ENCODE data around the gene FUCA1. TPM values are rescaled to one million over a fixed set of nuclear protein-coding genes. Genes with fewer than 3 reads are reported as not detected.

FUCA1 gene
- total and polyA plus RNA-seq, 10 of the 15 experiments (the other 5 are each of a cell fraction or from before 2014, with no cell fraction given), result 33.3 to 117 (median 52.6) TPM

DNA sequence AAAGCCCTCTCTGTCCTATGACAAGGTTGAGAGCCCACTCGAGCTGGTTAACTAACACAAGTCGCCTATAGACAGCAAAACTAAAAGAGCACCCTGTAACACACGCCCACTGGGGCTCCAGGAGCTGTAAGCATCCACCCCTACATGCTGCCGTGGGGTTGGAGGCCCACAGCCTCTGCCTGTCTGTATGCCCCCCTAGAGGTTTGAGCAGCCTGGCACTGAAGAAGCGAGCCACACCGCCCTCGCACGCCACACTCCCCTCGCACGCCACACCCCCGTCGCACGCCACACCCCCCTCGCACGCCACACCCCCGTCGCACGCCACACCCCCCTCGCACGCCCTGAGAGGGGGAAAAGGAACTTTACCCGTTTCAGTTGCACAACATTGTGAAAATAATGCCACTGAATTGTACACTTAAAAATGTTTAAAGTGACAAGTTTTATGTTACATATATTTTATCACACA is 29.7 kb downstream of the FUCA1 start (continued):
- TF ChIP-seq, protein P1, sequence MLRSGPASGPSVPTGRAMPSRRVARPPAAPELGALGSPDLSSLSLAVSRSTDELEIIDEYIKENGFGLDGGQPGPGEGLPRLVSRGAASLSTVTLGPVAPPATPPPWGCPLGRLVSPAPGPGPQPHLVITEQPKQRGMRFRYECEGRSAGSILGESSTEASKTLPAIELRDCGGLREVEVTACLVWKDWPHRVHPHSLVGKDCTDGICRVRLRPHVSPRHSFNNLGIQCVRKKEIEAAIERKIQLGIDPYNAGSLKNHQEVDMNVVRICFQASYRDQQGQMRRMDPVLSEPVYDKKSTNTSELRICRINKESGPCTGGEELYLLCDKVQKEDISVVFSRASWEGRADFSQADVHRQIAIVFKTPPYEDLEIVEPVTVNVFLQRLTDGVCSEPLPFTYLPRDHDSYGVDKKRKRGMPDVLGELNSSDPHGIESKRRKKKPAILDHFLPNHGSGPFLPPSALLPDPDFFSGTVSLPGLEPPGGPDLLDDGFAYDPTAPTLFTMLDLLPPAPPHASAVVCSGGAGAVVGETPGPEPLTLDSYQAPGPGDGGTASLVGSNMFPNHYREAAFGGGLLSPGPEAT (IDR thresholded peaks at IDR 0.05; ENCODE audit: low read depth), result no peak
- TF ChIP-seq HCFC1 (IDR thresholded peaks at IDR 0.05; ENCODE audit: low read length), result no peak
- no peak for TF ChIP-seq EP300 (IDR thresholded peaks at IDR 0.05; ENCODE audit: borderline replicate concordance in 1 of 2, control insufficient read depth in 1 of 2, low read depth in 2 of 2, low read length in 2 of 2)
- no peak for TF ChIP-seq GABPA (IDR thresholded peaks at IDR 0.05; ENCODE audit: low read depth)
- no peak for TF ChIP-seq SIX5 (IDR thresholded peaks at IDR 0.05; ENCODE audit: low read depth, low read length, severe bottlenecking)
- TF ChIP-seq RBBP5 (conservative IDR thresholded peaks at IDR 0.05), result no peak
- TF ChIP-seq SUPT20H (IDR thresholded peaks at IDR 0.05; ENCODE audit: borderline replicate concordance, control insufficient read depth, low read depth, low read length), result no peak
- no peak for TF ChIP-seq PAX5 (IDR thresholded peaks at IDR 0.05; ENCODE audit: borderline replicate concordance, low read depth, low read length)
- no peak for TF ChIP-seq ASH2L (IDR thresholded peaks at IDR 0.05; ENCODE audit: borderline replicate concordance, low read depth)
- TF ChIP-seq GATAD2B (conservative IDR thresholded peaks at IDR 0.05; ENCODE audit: low read depth), result no peak
- no peak for TF ChIP-seq YBX1 (IDR thresholded peaks at IDR 0.05)
- no peak for TF ChIP-seq POU2F2 (IDR thresholded peaks at IDR 0.05; ENCODE audit: borderline replicate concordance, low read depth, low read length)
- no peak for TF ChIP-seq TAF1 (IDR thresholded peaks at IDR 0.05; ENCODE audit: borderline replicate concordance, low read depth, low read length)
- TF ChIP-seq POLR2AphosphoS2 (IDR thresholded peaks at IDR 0.05; ENCODE audit: low read depth, low read length), result no peak
- TF ChIP-seq RAD21 (IDR thresholded peaks at IDR 0.05; ENCODE audit: insufficient read depth, low read depth, low read length), result no peak
- TF ChIP-seq NFIC (IDR thresholded peaks at IDR 0.05; ENCODE audit: low read depth, low read length), result no peak
- TF ChIP-seq, protein P2, sequence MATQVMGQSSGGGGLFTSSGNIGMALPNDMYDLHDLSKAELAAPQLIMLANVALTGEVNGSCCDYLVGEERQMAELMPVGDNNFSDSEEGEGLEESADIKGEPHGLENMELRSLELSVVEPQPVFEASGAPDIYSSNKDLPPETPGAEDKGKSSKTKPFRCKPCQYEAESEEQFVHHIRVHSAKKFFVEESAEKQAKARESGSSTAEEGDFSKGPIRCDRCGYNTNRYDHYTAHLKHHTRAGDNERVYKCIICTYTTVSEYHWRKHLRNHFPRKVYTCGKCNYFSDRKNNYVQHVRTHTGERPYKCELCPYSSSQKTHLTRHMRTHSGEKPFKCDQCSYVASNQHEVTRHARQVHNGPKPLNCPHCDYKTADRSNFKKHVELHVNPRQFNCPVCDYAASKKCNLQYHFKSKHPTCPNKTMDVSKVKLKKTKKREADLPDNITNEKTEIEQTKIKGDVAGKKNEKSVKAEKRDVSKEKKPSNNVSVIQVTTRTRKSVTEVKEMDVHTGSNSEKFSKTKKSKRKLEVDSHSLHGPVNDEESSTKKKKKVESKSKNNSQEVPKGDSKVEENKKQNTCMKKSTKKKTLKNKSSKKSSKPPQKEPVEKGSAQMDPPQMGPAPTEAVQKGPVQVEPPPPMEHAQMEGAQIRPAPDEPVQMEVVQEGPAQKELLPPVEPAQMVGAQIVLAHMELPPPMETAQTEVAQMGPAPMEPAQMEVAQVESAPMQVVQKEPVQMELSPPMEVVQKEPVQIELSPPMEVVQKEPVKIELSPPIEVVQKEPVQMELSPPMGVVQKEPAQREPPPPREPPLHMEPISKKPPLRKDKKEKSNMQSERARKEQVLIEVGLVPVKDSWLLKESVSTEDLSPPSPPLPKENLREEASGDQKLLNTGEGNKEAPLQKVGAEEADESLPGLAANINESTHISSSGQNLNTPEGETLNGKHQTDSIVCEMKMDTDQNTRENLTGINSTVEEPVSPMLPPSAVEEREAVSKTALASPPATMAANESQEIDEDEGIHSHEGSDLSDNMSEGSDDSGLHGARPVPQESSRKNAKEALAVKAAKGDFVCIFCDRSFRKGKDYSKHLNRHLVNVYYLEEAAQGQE (IDR thresholded peaks at IDR 0.05; ENCODE audit: low read depth, low read length), result no peak
- TF ChIP-seq CREM (IDR thresholded peaks at IDR 0.05; ENCODE audit: low read depth), result no peak
- no peak for TF ChIP-seq IRF4 (IDR thresholded peaks at IDR 0.05; ENCODE audit: low read depth, low read length)
- TF ChIP-seq, protein P3, sequence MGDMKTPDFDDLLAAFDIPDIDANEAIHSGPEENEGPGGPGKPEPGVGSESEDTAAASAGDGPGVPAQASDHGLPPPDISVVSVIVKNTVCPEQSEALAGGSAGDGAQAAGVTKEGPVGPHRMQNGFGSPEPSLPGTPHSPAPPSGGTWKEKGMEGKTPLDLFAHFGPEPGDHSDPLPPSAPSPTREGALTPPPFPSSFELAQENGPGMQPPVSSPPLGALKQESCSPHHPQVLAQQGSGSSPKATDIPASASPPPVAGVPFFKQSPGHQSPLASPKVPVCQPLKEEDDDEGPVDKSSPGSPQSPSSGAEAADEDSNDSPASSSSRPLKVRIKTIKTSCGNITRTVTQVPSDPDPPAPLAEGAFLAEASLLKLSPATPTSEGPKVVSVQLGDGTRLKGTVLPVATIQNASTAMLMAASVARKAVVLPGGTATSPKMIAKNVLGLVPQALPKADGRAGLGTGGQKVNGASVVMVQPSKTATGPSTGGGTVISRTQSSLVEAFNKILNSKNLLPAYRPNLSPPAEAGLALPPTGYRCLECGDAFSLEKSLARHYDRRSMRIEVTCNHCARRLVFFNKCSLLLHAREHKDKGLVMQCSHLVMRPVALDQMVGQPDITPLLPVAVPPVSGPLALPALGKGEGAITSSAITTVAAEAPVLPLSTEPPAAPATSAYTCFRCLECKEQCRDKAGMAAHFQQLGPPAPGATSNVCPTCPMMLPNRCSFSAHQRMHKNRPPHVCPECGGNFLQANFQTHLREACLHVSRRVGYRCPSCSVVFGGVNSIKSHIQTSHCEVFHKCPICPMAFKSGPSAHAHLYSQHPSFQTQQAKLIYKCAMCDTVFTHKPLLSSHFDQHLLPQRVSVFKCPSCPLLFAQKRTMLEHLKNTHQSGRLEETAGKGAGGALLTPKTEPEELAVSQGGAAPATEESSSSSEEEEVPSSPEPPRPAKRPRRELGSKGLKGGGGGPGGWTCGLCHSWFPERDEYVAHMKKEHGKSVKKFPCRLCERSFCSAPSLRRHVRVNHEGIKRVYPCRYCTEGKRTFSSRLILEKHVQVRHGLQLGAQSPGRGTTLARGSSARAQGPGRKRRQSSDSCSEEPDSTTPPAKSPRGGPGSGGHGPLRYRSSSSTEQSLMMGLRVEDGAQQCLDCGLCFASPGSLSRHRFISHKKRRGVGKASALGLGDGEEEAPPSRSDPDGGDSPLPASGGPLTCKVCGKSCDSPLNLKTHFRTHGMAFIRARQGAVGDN (IDR thresholded peaks at IDR 0.05), result no peak
- peak; percentile 75; the same call in 1 of the 2 replicates for TF ChIP-seq HDGF (IDR thresholded peaks at IDR 0.05)
- TF ChIP-seq HDAC2 (IDR thresholded peaks at IDR 0.05), result no peak
- no peak for TF ChIP-seq SP1 (IDR thresholded peaks at IDR 0.05; ENCODE audit: low read depth, low read length)
